Activated gamma-delta T cell (primary cell): ENCODE results near the gene RMDN3.

Experiments used
- DNase-seq: peaks from one replicate; lab custom pipeline; 2025; lab: John Stamatoyannopoulos, UW
- total RNA-seq, 2 donors: gene quantifications; one replicate each; lab custom pipeline; 2026; lab: John Stamatoyannopoulos, UW

Gene RMDN3
- total RNA-seq: 24.6 to 31.5 reads per million in 2 donors

GRCh38 chr15:40754883-40755811 is at the start of gene RMDN3:
RMDN3 (minus strand) TSS chr15:40755254; CDS start chr15:40754783, 471 bp downstream.
- peak; percentile 91 for DNase-seq

GRCh38 chr15:40803688-40804087 is 48.6 kb upstream of the RMDN3 start:
- no peak for DNase-seq

GRCh38 chr15:40803076-40803475 is 48.0 kb upstream of the RMDN3 start:
- no peak for DNase-seq

GRCh38 chr15:40799523-40799922 is 44.5 kb upstream of the RMDN3 start:
- DNase-seq: no peak

- DNase-seq: no peak
These were observed 41.5 kb upstream of the RMDN3 start for GRCh38 chr15:40796512-40796911.

- no peak for DNase-seq
These were observed 41.0 kb upstream of the RMDN3 start for GRCh38 chr15:40796041-40796440.

GRCh38 chr15:40793216-40793989 is 38.3 kb upstream of the RMDN3 start:
- no peak for DNase-seq

- no peak for DNase-seq
These were observed 37.3 kb upstream of the RMDN3 start for GRCh38 chr15:40792394-40792793.

- DNase-seq: no peak
These were observed 35.7 kb upstream of the RMDN3 start for GRCh38 chr15:40790718-40791117.

- no peak for DNase-seq
These were observed 34.9 kb upstream of the RMDN3 start for GRCh38 chr15:40789999-40790398.

GRCh38 chr15:40789119-40789518 is 34.1 kb upstream of the RMDN3 start:
- DNase-seq: no peak

GRCh38 chr15:40787991-40788390 is 32.9 kb upstream of the RMDN3 start:
- DNase-seq: no peak

- DNase-seq: no peak
These were observed 32.3 kb upstream of the RMDN3 start for GRCh38 chr15:40787344-40787841.

GRCh38 chr15:40785814-40786213 is 30.8 kb upstream of the RMDN3 start:
- DNase-seq: no peak

- no peak for DNase-seq
These were observed 30.1 kb upstream of the RMDN3 start for GRCh38 chr15:40785164-40785563.

- peak; percentile 55 for DNase-seq
These were observed 27.7 kb upstream of the RMDN3 start for GRCh38 chr15:40782609-40783227.

GRCh38 chr15:40776537-40777141 is 21.6 kb upstream of the RMDN3 start:
- peak; percentile 44 for DNase-seq

GRCh38 chr15:40775740-40776536 is 20.9 kb upstream of the RMDN3 start:
- DNase-seq: no peak

GRCh38 chr15:40775007-40775406 is 20.0 kb upstream of the RMDN3 start:
- no peak for DNase-seq

GRCh38 chr15:40773902-40774301 is 18.8 kb upstream of the RMDN3 start:
- no peak for DNase-seq

GRCh38 chr15:40773496-40773895 is 18.4 kb upstream of the RMDN3 start:
- DNase-seq: no peak
